ENCODE measurements around the gene HDAC11.
"Not testable (repeated sequence)": the region's sequence is repeated elsewhere in the genome, so short reads cannot be mapped to it uniquely, and the experiment has no call there.

HDAC11 gene, protein sequence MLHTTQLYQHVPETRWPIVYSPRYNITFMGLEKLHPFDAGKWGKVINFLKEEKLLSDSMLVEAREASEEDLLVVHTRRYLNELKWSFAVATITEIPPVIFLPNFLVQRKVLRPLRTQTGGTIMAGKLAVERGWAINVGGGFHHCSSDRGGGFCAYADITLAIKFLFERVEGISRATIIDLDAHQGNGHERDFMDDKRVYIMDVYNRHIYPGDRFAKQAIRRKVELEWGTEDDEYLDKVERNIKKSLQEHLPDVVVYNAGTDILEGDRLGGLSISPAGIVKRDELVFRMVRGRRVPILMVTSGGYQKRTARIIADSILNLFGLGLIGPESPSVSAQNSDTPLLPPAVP

DNA sequence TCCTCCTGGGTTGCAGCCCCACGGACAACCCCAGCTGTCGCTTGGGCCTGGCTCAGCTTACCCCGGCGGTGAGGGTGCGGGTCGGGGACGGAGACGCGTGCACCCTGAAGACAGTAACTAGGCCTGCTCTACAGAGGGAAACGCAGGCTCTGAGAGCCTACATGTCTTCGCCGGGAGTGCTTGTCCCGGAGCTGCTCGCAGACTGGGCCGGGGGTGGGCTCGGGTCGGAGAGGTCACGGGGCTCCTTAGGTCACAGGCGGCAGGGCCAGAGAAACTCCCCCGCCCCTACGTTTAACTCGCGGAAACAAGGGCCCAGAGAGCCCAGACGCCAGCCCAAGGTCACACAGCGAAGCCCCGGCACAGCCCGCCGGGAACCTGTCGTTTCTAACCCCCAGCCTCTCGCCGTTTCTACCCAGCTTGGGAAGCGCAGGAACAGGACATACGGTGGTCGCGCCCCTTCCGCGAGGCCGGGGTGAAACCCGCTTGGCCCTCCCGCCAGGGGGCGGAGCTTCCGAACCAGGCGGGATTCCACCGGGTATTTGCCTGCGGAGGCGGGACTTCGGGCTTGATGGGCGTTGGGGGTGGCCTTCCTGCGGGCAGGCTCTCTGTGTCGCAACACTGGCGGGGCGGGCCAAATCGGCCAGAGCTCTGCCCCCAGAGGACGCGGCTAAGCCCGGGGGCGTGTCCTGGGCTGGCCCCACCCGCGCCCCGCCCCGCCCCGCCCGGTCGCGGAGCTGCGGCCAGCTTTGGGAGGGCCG is at the start of gene HDAC11:
TSS of gene HDAC11 (plus strand) at position 725 of the 758 bp plus-strand sequence. CDS start 42 bp downstream, outside the sequence.
- peak; percentile 99 for DNase-seq

DNA sequence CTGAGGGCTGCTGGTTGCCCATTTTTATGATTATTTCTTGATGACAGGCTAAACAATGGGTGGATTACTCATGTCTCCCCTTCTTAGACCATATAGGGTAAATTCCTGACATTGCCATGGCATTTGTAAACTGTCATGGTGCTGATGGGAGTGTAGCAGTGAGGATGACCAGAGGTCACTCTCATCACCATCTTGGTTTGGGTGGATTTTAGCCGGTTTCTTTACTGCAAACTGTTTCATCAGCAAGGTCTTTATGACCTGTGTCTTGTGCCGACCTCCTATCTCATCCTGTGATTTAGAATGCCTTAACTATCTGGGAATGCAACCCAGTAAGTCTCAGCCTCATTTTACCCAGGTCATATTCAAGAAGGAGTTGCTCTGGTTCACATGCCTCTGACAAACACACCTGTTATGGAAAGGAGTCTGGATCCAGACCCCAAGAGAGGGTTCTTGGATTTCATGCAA is 49.7 kb upstream of the HDAC11 start:
- DNase-seq: not testable (repeated sequence)

DNA sequence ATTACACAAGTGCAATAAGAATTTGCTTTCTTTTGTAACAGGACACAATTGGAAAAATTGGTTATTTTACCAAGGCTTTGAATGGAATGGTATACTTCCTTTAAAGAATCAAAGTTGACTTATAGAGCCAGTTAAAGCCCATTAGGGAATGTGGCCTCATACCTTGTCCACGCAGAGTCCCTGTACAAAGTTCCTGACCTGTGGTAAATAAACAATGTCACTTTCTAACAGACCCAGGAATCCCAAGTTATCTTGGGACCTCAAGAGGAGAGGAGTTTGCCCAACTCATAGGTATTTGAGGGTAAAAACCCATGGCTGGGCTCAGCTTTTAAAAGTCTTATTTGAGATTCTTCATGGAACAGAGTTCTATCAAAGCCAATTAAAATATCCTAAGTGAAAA is 48.0 kb upstream of the HDAC11 start:
- no peak for DNase-seq

DNA sequence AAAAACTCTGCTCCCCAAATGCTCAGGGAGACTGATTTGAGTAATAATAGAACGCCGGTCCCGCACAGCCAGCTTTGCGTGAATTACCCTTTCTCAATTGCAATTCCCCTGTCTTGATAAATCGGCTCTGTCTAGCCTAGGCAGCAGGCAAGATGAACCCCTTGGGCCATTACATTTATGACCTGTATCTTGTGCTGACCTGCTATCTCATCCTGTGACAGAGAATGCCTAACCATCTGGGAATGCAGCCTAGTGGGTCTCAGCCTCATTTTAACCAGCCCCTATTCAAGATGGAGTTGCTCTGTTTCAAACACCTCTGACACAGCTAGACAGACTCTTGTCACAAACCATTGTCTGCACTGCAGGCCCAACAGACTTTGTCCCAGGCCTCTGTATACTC is 46.2 kb upstream of the HDAC11 start:
- no peak for DNase-seq

DNA sequence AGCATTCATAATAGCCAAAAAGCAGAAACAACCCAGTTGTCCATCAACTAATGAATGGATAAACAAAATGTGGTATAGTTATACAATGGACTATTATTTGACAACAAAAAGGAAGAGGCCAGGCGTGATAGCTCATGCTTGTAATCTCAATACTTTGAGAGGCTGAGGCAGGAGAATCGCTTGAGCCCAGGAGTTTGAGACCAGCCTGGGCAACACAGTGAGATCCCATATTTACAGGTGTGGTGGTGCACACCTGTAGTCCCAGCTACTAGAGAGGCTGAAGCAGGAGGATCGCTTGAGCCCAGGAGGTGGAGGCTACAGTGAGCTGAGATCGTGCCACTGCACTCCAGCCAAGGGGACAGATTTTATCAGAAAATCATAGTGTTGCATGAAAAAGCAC is 43.9 kb upstream of the HDAC11 start:
- DNase-seq: not testable (repeated sequence)

DNA sequence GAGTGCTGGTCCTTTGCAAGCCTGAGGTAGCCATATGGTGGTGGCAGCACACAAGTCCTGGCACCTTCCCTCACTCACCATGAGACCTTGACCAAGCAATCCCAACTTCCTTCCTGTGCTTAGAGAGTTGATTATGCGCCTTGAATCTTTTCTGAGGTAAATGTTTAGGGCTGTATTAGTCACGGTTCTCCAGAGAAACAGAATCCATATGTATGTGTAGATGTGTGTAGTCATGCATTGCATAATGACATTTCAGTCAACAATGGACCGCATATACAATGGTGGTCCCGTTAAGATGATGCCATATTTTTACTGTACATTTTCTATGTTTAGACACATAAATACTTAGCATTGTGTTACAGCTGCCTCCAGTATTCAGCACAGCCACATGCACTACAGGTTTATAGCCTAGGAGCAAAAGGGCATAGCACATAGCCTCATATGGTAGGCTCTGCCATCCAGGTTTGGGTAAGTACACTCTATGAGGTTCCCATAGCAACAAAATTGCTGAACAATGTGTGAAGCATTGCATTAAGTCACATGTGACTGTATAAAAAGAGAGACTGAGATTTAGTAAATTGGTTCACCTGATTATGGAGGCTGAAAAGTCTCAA is 39.8 kb upstream of the HDAC11 start:
- DNase-seq: no peak

DNA sequence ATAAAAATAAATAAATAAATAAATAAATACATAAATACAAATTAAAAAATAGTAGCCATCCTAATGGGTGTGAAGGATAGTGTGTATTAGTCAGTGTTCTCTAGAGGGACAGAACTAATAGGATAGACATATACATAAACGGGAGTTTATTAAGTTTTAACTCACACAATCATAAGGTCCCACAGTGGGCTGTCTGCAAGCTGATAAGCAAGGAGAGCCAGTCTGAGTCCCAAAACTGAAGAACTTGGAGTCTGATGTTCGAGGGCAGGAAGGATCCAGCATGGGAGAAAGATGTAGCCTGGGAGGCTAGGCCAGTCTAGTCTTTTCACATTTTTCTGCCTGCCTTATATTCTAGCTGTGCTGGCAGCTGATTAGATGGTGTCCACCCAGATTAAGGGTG is 37.2 kb upstream of the HDAC11 start:
- peak; percentile 67 for DNase-seq

DNA sequence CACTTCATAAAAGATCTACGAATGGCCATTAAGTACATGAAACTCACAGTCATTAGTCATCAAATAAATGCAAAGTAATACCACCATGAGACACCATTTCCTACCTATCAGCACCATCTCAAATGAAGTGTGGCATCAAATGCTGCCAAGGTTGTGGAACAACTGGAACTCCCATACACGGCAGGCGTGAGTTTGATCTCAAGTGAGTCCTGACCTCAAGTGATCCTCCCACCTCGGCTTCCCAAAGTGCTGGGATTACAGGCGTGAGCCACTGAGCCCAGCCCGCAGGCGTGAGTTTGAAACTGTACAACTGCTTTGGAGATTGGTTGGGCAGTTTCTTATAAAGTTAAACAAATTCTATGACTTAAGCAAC is 28.8 kb upstream of the HDAC11 start:
- peak; percentile 74 for DNase-seq

DNA sequence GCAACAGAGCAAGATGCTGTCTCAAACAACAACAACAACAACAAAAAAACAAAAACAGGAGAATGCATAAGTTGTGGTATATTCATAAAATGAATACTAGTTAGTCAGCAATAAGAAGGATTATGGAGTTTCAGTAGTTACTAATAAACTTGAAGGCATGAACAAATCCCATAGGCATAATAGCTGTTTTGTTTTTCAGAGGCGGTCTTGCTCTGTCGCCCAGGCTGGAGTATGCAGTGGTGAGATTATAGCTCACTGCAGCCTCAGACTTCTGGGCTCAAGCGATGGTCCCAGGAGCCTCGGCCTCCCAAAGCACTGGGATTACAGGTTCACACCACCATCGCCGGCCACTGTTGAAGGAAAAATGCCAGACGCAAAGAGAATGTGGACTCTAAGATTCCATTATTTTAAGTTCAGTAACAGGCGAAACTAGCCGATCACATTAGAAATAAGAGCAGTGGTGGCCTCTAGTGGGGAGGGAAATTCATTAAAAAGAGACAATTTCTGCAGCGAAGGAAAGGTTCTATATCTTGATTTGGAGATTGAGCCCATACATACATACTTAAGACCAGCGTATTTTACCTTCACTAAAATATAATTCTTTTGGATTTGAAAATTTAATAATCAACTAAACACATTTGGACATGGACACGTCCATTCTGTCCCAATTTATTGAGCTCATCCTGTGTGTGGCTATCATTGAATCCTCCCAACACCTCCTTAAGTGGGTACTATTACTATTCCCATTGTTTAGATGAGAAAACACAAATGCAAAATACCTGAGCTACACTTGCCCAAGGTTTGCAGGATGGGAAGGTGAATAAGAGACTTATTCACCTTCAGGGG is 27.4 kb upstream of the HDAC11 start:
- peak; percentile 91 for DNase-seq

DNA sequence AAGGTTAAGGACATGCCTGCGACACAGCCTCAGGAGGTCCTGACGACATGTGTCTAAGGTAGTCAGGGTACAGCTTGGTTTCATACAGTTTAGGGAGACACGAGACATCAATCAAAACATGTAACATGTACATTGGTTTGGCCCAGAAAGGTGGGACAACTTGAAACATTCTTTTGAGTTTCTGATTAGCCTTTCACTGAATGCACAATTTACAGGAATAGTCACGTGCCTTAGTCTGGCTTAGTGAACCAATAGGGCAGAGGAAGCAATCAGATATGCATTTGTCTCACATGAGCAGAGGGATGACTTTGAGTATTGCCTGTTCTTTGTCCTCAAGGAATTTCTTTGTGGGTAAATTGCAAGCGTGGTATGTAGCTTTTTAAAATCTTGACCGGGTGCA is 24.5 kb upstream of the HDAC11 start:
- DNase-seq: no peak

DNA sequence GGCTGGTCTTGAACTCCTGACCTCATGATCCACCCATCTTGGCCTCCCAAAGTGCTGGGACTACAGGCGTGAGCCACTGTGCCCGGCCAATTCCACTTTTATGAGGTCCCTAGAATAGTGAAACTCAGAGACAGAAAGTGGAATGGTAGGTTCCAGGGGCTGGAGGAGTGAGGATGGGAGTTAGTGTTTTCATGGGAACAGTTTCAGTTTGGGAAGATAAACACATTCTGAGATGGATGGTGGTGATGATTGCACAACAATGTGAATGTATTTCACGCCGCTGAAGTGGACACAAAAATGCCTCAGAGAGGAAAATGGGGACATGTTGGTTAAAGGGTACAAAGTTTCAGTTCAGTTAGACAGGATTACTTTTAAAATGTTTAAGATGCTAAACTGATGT is 22.5 kb upstream of the HDAC11 start:
- DNase-seq: no peak

DNA sequence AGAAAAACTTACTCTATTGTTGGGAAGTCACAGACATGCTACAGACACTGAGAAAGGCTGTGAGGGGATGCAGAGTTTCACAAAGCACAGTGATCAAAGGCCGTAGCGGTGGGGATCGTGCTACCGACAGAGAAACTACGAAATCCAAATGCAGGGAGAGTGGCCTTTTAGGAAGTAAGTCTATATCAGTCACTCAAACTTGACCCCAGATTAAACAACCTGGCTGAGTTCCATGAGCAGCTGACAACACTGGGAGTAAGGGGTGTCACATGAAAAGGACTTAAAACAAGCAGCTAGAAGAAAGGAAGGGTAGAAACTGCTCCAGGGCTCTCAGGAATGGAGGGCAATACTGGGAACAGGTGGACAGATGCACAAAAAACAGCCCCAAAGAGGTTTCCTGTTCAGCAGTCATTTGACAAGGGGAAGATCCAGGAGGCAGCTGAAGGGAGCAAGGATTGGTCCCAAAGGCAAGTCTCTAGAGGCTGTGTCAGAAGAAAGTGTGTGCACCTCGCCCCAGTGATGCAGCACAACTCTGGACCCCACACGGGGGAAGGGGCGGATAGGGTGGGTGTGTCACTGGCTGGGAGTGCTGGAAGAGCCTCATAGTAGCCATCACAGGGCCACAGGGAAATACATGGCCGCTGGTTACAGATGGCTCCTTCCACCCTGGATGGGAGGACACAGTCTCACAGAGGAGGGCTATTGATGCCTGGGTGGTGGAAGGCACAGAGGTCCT is 20.3 kb upstream of the HDAC11 start:
- DNase-seq: no peak

DNA sequence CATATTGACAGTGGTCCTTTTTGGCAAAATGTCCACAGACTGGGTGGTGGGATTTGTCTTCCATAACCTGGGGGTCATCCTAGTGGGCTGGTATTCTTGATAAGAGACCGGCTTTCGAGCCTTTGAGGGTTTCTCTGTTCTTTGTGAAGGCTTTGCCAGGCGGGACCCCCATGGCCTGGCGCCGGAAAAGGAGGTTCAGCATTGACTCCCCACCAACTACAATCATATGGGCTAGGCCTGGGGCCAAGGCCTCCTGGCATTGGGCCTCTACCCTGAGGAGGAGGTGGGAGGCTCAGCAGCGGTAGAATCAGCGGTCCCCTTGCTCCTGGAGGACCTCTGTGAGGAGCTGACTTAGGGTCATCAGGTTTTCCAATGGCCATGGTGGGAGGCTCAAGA is 19.8 kb upstream of the HDAC11 start:
- DNase-seq: no peak

DNA sequence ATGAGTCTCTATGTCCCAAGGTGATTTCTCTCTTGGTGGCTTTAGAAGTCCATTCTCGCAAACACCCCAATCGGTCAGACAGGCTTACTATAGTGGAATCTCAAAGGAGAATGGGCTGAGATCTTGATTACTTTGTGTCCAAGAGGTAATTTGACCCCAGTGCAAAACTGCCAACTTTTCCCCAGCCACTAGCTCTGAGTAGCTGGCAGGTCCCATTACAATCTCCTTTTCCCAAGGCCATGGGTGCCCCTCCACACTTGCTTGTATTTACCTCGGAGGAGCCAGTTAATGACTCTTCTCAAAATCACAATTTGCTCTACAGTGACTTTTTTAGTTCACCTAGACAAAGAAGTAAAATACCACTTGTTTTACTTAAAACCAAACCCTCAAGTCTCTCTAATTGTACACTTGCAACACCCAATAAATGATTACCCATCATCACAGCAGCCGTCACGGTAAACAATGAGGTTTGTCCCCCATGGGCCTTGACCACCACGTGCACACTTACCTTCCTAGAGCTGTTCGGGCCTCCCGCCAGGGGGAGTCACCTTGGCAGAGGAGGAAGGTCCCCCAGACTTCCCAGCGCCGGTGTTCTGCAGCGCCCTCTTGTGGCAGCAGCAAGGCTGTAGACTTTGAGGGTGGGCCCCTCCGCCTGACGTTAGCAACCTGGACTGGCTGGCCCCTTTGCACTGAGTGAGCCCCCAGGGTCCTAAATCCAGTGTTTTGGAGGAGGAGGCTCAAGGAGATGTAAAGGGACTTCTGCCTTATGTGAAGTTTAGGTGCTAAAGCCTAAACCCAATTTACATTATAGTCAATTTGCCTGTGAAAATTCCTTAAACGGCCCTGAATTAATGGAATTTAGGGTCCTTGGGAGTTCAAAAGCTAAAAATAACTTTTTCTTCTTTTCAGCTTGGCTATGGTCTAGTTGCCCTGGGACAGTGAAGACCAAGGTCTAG is 18.7 kb upstream of the HDAC11 start:
- DNase-seq: peak; percentile 88

DNA sequence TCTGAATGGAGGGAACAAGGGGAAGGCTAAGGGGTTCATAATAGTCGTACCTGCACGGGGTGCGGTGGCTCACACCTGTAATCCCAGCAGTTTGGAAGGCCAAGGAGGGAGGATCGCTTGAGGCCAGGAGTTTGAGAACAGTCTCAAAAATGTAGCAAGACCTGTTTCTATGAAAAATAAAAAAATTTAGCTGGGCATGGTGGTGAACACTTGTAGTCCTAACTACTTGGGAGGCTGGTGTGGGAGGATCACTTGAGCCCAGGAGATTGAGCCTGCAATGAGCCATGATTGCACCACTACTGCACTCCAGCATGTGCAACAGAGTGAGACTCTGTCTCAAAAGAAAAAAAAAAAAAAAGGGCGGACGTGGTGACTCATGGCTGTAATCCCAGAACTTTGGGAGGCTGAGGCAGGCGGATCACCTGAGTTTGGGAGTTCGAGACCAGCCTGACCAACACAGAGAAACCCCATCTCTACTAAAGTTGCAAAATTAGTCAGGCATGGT is 17.9 kb upstream of the HDAC11 start:
- no peak for DNase-seq

DNA sequence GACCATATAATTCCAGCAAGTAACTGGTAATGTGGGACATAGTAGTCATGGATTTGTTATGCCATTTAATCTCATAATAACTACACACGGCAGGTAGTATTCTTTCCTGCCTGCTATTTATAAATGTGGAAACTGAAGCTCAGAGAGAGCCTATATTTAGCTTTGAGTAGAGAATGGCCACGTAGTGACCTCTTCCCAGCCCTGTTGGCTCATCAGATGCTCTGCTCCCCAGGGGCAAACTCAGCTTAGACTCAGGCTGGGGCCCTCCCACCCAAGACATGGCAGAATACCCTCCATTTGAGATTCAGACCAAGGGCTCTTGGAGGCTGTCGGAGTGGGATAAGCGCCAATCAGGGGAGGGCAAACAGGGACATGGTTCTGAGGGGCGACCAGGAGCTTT is 17.3 kb upstream of the HDAC11 start:
- DNase-seq: no peak

DNA sequence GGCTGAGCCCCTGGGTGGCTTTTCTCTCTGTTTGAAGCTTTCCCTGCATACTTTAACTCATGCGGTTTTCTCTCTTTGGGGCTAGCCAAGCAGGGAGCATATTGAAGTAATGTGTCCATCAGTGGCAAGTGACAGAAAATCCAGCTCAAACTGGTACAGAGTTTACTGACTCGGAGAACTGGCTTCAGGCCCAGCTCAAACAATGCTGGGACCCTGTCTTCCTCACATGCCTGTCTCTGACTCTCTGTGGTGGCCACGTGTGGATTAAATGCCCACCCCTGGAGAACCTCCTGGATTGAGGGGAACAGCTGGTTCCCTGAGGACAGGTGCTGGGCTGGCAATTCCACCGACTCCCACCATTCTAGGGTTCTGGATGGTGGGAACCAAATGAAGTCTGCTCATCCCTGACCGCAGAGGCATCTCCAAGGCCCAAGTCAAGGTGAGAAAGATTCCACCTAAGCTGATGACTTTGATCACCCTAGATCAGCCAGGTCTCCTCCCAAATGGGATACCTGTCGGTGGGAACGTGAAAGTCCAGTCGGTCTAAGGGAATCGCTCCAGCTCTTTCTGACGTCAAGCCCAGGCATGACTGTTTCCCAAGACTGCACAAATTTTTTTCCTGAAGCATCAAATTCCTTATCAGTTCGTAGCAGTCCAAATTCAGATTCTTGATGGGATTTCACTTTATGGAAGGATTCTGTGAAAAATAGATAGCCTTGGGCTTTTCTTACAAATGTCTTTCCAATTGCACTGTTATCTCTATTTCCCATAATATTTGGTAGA is 16.3 kb upstream of the HDAC11 start:
- DNase-seq: no peak

DNA sequence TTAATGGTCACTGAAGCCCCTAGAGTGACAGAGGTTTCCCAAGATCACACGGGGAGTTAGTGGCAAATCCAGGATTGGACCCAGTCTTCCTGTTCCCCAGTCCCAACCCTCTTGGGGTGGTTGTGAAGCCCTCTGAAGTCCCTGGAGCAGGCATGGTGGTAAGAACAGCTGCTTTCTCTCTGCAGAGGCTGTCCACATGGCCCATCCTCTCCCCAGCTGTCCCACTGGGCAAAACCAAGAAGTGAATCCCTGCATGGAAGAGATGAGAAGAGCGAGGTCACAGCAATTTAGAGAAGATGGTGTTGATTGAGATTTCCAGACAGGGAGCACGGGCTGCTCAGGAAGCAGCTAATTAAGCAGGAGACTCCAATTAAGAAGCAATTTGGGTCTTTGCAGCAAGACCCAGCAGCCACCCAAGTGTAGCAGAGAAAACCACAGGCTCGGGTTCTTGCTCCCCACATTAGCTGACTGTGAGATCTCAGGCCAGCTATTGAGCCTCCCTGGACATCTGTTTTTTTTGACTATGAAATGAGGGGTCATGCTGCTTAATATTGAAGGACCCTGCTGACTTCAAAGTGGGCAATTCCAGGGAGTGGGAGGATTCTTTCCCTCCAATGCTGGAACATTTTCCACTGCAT is 14.8 kb upstream of the HDAC11 start:
- DNase-seq: no peak

DNA sequence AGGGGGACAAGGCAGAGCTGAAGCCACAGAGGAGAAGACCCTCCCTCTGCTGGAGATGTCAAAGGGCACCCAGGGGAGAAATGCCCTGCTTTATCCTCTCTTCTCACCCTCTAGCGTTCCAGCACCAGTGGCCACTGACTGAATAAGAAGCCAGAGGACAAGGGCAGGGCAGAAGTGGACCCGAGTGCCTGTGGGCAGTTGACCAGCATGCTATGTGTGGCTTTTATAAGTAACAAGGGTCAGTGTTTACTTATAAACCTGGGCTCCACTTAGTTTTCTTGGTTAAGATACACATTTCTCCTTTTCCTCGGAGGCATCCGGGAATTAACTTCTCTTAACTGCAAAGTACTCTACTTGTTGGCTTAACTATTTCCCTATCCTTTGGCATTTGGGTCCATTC is 13.3 kb upstream of the HDAC11 start:
- DNase-seq: no peak
